GM19452 (cell line): Measurements from ENCODE around the gene RIPOR2.
"Not testable (repeated sequence)": the region's sequence is repeated elsewhere in the genome, so short reads cannot be mapped to it uniquely, and the experiment has no call there.

Source experiments
- ATAC-seq: cut with Tn5 transposase; IDR thresholded peaks from one replicate; pipeline ENCODE4 v1.9.1; 2021; ENCODE audit not compliant: unreplicated experiment

RIPOR2 gene

GRCh38 chr6:24879351-24879750 is 56.4 kb downstream of the RIPOR2 start:
- ATAC-seq: no peak

- not testable (repeated sequence) for ATAC-seq
Measured at GRCh38 chr6:24877747-24878146, 58.0 kb downstream of the RIPOR2 start.

- ATAC-seq: no peak
Measured at GRCh38 chr6:24876499-24877465, 59.0 kb downstream of the RIPOR2 start.

- ATAC-seq: no peak
Measured at GRCh38 chr6:24875534-24875901, 60.2 kb downstream of the RIPOR2 start.

- ATAC-seq: no peak
Measured at GRCh38 chr6:24874776-24875533, 60.8 kb downstream of the RIPOR2 start.

GRCh38 chr6:24874128-24874527 is 61.6 kb downstream of the RIPOR2 start:
- ATAC-seq: no peak

GRCh38 chr6:24872779-24873178 is 63.0 kb downstream of the RIPOR2 start:
- ATAC-seq: no peak

- no peak for ATAC-seq
Measured at GRCh38 chr6:24868765-24869164, 67.0 kb downstream of the RIPOR2 start.

- ATAC-seq: no peak
Measured at GRCh38 chr6:24867104-24867703, 68.6 kb downstream of the RIPOR2 start.

DNA sequence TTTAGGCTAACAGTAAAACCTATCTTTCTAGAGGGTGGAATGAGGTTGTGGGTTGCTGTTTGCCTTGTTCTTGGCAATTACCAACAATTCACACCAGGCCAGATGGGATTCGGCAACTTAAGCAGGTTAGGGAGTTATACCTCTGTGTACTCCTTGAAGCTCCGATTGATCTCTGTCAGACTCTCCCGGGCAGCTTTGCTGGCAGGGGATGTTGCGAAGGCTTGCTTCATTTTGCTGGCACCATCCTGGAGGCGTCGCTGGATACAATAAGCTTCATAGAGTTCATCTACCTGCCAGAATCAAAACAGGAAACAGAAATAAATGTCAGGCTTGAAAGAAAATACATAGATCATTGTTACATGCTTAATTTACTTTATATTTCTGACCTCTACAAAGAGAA is 70.6 kb downstream of the RIPOR2 start:
- no peak for ATAC-seq

GRCh38 chr6:24864343-24864742 is 71.4 kb downstream of the RIPOR2 start:
- no peak for ATAC-seq

GRCh38 chr6:24861934-24862333 is 73.8 kb downstream of the RIPOR2 start:
- ATAC-seq: peak; percentile 72

DNA sequence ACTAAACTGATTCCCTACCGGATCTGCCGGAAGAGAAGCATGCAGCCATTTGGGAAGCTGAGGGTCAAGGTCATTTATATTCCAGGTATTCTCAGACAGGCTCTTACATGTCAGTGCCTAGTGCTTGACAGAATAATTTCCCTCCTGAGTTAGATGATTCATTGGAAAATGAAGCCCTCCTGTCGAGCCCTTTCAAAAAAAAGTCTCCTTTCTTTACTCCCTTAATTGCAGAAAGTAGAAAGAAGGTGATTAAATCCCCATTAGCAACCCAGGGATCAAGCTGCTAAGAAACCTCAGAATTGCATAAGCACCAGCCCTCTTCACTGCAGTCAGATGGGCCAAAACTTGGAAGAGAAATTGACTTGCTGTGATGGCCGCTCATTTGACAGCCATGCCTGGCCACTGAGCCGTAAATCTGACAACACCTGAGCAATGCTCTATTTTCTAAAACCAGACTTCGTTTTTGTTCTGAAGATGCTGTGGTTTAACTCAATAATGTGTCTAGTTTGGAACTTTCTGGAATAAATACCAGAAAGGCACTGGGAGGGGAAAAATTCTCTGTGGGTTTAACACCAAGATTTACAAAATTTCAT is 76.1 kb downstream of the RIPOR2 start:
- no peak for ATAC-seq

DNA sequence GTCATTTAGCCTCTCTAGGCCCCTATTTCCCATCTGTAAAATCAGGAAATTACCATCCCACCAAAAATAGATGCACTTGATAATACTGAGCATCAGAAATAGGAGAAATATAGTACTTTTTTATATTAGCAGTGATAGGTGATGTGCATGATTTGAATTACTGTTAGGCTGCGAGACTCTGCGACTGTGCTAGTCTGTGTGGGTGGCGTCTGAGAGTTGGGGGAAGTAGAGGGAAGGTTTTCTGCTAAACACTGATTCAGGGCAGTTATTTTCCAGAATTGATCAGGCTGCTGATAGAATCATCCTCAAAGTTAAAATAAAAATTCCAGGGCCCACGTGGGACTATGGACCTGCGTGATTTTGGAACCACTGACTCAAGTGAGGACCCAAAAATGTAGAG is 76.6 kb downstream of the RIPOR2 start:
- ATAC-seq: no peak

GRCh38 chr6:24858177-24858653 is 77.5 kb downstream of the RIPOR2 start:
- ATAC-seq: peak; percentile 74

DNA sequence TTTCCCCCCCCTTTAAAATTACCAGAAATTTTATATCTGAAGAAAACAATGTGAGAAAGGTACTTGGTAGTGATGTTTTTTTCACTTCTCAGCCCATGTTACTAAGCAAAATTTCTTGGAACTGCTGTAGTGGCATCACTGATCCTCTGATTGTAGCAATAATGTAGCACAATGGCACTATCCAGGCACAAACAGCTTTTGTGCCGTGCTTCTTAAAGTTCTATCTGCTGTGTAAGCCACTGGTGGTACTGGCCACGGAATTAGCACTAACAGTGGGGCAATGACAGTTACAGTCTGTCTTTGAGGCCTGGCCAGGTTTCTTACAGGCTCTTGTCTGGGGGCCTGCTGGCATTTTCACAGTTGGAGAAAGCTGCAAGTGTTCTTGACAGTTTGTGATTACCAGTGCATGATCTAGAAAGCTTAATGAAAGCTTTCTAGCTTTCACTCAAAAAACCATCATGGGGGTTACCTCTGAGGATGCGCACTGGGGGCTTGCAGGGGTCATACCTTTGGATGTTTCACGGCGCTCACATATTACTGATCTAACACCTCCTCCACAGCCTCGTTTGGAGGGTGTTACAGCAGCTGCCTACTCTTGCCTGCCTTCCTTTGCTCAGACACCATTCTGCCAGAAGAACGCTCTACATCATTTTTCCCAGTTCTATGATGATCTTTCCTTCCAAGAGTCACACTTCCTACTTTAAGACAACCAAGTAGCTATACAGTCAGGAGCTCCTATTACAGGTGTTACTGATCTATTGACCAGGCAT is 78.7 kb downstream of the RIPOR2 start:
- no peak for ATAC-seq

GRCh38 chr6:24856246-24856599 is 79.5 kb downstream of the RIPOR2 start:
- no peak for ATAC-seq

- ATAC-seq: peak; percentile 42
Measured at GRCh38 chr6:24855395-24856245, 80.1 kb downstream of the RIPOR2 start.

DNA sequence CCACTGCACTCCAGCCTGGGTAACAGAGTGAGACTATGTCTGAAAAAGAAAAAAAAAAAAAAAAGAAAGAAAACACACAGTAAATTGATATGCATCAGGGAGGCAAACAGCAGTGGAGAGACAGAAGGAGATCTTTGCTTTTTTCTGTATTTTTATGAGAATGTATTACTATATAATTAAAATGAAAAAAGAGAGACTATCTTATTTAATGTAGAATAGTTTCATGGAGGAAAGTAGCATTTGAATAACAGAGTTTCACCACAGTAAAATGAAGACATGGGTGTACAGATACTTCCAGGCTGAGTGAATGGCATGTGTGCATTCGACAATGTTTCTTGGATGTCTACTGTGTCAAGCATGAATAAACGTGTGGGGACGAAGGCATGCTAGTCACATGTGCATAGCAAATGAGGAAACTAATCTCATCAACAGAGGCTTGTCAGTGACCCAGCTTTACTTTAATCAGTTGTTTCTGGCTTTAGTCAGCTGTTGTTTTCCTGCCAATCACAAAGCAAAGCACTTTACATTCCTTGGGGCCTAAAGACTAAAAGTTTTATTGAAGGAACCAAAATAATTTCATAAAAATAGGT is 81.6 kb downstream of the RIPOR2 start:
- no peak for ATAC-seq
